Placental pericyte (primary cell): Measurements from ENCODE around the gene IER2. TPM values are rescaled to one million over a fixed set of nuclear protein-coding genes. Genes with fewer than 3 reads are reported as not detected.

Experiments
- total RNA-seq: library from RNA; depleted of rRNA; stranded (reverse); fragments of >200 nt; gene quantifications from 2 replicates; pipeline ENCODE4 v1.2.3, GENCODE V29; 2012

The IER2 gene, protein sequence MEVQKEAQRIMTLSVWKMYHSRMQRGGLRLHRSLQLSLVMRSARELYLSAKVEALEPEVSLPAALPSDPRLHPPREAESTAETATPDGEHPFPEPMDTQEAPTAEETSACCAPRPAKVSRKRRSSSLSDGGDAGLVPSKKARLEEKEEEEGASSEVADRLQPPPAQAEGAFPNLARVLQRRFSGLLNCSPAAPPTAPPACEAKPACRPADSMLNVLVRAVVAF
- total RNA-seq = 45.7 and 87.5 TPM in 2 replicates

DNA sequence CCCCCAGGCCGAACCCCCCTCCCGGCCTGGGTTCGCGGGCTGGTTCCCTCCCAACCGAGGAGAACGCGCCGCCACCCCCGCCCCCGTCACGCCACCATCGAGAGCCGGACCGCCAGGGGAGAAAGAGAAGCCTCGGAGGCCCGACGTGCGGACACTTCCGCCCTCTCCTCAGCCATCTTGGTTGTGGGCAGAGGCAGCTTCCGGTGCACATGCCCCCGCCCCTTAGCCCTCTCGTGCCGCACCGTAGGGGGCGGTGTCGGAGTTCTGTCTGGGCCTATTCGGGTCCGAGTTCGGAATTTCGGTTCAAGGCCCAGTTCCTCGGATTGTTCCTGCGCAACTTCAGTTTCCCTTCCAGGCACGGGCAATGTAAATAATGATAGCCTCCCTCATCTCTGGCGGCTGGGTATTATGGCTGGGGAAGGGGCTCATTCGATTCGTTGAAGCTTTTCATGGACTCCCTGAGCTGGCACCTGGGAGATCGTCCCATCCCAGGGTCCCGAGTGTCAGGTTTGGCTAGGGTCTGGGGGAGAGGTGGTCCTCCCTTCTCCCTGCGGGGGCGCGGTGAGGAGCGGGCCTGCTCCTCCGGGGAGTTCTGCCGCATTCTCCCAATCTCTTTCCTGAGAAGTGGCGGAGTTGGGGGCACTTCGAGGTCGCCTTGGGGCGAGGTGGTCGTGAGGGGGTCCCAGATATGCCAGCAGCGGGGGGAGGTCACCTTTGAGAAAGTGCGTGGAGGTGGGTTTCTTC is at the start of gene IER2, which contains the start of gene STX10:
TSS of gene IER2 (plus strand) at position 225 of the 744 bp plus-strand sequence. CDS start 2,776 bp downstream, outside the sequence.
TSS of gene STX10 (minus strand) at position 189 of the 744 bp plus-strand sequence. CDS start 202 bp downstream, outside the sequence.

DNA sequence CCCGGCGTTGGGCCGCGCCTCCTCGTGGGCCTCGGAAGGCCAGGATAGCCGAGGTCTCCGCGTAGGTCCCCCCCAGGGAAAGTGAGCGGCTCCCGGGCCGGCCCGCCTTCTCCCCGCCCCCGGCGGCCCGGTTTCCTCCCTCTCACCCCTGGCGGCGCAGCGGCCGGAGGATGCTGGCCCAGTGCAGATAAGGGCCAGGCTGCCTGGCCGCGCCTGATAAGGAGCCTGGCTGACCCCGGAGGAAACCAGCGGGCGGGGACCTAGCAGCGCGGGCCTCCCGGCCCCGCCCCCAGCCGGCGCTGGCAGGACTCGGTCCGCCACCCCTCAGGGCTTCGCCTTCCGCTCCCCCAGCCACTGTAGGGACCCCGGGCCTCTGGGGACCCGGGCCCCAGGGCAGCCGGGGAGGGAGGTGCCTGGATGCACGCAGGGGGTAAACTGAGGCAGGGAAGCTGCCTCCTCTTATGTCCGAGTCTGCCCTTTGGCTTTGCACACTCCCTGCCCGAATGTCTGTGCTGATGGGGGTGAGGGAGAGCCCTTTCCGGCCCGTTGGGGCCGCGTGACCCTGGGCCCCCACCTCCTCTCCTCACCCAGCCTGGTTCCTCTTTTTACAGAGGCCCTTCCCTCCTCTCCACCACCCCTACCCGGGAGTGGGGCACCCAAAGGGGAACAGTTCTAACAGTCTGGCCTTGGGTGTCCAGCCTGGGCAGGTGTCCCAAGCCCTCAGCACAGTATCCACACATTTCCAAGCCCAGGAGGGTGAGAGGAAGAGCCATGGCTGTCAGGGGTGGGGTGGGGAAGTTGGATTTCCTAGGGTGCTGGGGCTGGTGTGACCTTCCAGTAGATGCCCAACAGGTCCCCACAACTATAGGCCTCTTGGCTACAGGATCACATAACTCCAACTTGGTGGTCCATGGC is 47.3 kb upstream of the IER2 start, which contains the start of gene LYL1:
TSS of gene LYL1 (minus strand) at position 193 of the 915 bp plus-strand sequence. CDS start 1,687 bp downstream, outside the sequence.

GRCh38 chr19:13116282-13117175 is 33.7 kb upstream of the IER2 start, which contains the start of gene TRMT1:
Gene TRMT1 (minus strand): TSS chr19:13116740. CDS start chr19:13116399, 341 bp downstream.

DNA sequence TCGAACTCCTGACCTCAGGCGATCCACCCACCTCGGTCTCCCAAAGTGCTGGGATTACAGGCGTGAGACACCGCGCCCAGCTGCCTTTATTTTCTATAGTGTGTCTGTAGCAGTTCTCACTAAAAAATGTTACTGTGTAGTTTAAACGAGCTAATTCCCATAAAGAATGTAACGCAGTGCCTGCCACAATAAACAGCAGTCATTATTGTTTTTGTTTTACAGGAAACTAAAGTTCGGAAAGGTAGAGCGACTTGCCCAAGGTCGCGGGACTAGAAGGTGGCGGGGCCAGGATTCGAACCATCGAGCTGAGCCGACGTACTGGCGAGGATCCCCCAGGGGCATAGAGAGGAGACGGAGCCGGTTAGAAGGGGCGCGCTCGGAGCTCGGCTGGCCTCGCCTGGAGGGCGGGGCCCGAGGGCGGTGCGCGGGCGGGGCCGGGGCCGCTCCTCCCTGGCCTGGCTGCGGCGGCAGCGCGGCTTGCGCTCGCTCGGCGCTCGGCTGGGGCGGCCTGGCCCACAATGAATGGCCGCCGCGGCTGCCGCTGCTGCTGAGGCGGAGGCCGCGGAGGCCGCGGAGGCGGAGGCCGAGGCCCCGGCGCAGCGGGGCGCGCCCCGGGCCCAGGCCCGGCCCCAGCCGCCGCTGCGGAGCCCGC is 32.3 kb upstream of the IER2 start, which contains the start of gene NACC1:
TSS of gene NACC1 (plus strand) at position 493 of the 652 bp plus-strand sequence. CDS start 16,944 bp downstream, outside the sequence.

Other genes starting within 250 kb of the IER2 start
- 0.22 TPM in 1 of 2 replicates, not detected in the other for gene SYCE2, start 231.1 kb upstream of the IER2 start, total RNA-seq
- gene FARSA, start 216.7 kb upstream of the IER2 start, total RNA-seq = 98.8 and 109 TPM in 2 replicates
- 1,645 and 6,576 TPM in 2 replicates for gene CALR, start 211.8 kb upstream of the IER2 start, total RNA-seq
- gene RAD23A, start 204.5 kb upstream of the IER2 start, total RNA-seq = 93.7 and 179 TPM in 2 replicates
- 15.8 and 19.3 TPM in 2 replicates for gene GADD45GIP1, start 193.2 kb upstream of the IER2 start, total RNA-seq
- 0.14 TPM in 1 of 2 replicates, not detected in the other for gene DAND5, start 180.8 kb upstream of the IER2 start, total RNA-seq
- gene NFIX, start 154.9 kb upstream of the IER2 start, total RNA-seq = 37.2 and 41.9 TPM in 2 replicates
- 1.5 and 6.9 TPM in 2 replicates for gene LYL1, start 47.6 kb upstream of the IER2 start, total RNA-seq
- gene TRMT1, start 33.7 kb upstream of the IER2 start, total RNA-seq = 33.5 and 45.1 TPM in 2 replicates
- 85.6 and 148 TPM in 2 replicates for gene NACC1, start 32.1 kb upstream of the IER2 start, total RNA-seq
- 63.0 and 69.0 TPM in 2 replicates for gene STX10, start within 50 bp of the IER2 start, total RNA-seq